Calu3 (cell line): ENCODE results near the gene MYO1B. TPM values are rescaled to one million over a fixed set of nuclear protein-coding genes. Genes with fewer than 3 reads are reported as not detected.

Source experiments
- BruUV-seq: library from RNA; stranded (reverse); fragments of 400-500 nt; replicated peaks from 2 replicates; lab custom pipeline; 2021; lab: Mats Ljungman, UMichigan
- CTCF ChIA-PET: fragments of 300-600 bp; sonication (Branson Sonifier 250); formaldehyde crosslinking; loops from one replicate; lab custom pipeline; 2022; ENCODE audit warnings: antibody characterized with exemption; lab: Charles Lee
- DNase-seq: peaks from one replicate; pipeline ENCODE4 v3.0.0; 2022
- H3K27ac Mint-ChIP-seq: one replicate; pipeline ENCODE4 v1.8.0; 2022; ENCODE audit warnings: mixed read lengths; ENCODE audit not compliant: unreplicated experiment
- H3K27me3 Mint-ChIP-seq: one replicate; pipeline ENCODE4 v1.8.0; 2022; ENCODE audit warnings: mixed read lengths; ENCODE audit not compliant: unreplicated experiment
- H3K36me3 Mint-ChIP-seq: one replicate; pipeline ENCODE4 v1.8.0; 2022; ENCODE audit warnings: mild to moderate bottlenecking, moderate library complexity, mixed read lengths; ENCODE audit not compliant: insufficient read depth, unreplicated experiment
- H3K4me1 Mint-ChIP-seq: one replicate; pipeline ENCODE4 v1.8.0; 2022; ENCODE audit warnings: mild to moderate bottlenecking, low read depth, mixed read lengths; ENCODE audit not compliant: unreplicated experiment
- H3K4me3 Mint-ChIP-seq: one replicate; pipeline ENCODE4 v1.8.0; 2022; ENCODE audit warnings: mild to moderate bottlenecking, low read depth, moderate library complexity, mixed read lengths; ENCODE audit not compliant: unreplicated experiment
- H3K9me3 Mint-ChIP-seq: one replicate; pipeline ENCODE4 v1.8.0; 2022; ENCODE audit warnings: low read depth, mixed read lengths; ENCODE audit not compliant: unreplicated experiment
- CTCF ChIP-seq: fragments of 200-600 bp; IDR thresholded peaks from one replicate; pipeline ENCODE4 v1.8.0; 2022; ENCODE audit warnings: antibody characterized with exemption; ENCODE audit not compliant: unreplicated experiment
- intact Hi-C: fragments of 100-400 bp; cut with micrococcal nuclease; formaldehyde crosslinking; loops from one replicate; pipeline ENCODE4 v1.10.0; 2022; ENCODE audit not compliant: unreplicated experiment
- total RNA-seq: library from RNA; stranded (reverse); gene quantifications from 2 replicates; pipeline ENCODE4 v1.2.3, GENCODE V29; 2022

The MYO1B gene
- total RNA-seq, 1 experiment from 2014 or later, result 64.5 TPM

DNA sequence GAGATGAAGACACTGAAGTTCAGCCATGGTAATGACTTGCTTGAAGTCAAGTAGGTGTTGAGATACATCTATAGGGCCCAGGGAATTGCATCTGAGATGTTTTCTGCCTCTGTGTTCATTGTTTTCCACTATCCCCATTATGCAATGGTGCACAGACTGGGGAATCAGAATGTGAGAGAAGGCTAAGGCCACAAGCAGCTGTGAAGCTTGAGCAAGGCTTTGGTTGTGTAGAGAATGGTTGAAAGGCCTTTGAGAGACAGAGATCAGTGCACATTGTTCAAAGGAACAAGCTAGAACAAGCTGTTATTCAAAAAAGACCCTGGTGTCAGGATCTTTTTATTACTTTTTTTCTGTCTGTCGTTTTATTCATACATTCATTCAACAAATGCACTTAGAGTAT, 82.3 kb downstream of the MYO1B start:
- DNase-seq, result no peak
- H3K27me3 Mint-ChIP-seq, result no peaks in the 10 kb centered on the region
- H3K4me3 Mint-ChIP-seq, result no peak overlapping the region
- no peak for TF ChIP-seq CTCF
- intact Hi-C loops, result no loop called here
- peaks cover 4% of the 10 kb centered on the region for H3K36me3 Mint-ChIP-seq
- no peak overlapping the region for H3K27ac Mint-ChIP-seq
- CTCF ChIA-PET, result no interaction called here
- no TSS peak for BruUV-seq
- peaks cover 3% of the 10 kb centered on the region for H3K9me3 Mint-ChIP-seq
- peaks cover 7% of the 10 kb centered on the region for H3K4me1 Mint-ChIP-seq

GRCh38 chr2:191328150-191328809, 83.1 kb downstream of the MYO1B start:
- H3K4me3 Mint-ChIP-seq, result no peak overlapping the region
- intact Hi-C loops, result no loop called here
- H3K36me3 Mint-ChIP-seq, result peaks cover 4% of the 10 kb centered on the region
- no peak for TF ChIP-seq CTCF
- H3K4me1 Mint-ChIP-seq, result no peaks in the 10 kb centered on the region
- no peak for DNase-seq
- CTCF ChIA-PET, result interaction anchor here (1.3 kb wide), 1 partner anchor 17 kb away, joined by 3 read pairs; no protein-coding TSS in a partner anchor
- BruUV-seq, result no TSS peak
- no peaks in the 10 kb centered on the region for H3K27me3 Mint-ChIP-seq
- H3K27ac Mint-ChIP-seq, result no peak overlapping the region
- H3K9me3 Mint-ChIP-seq, result peaks cover 3% of the 10 kb centered on the region

DNA sequence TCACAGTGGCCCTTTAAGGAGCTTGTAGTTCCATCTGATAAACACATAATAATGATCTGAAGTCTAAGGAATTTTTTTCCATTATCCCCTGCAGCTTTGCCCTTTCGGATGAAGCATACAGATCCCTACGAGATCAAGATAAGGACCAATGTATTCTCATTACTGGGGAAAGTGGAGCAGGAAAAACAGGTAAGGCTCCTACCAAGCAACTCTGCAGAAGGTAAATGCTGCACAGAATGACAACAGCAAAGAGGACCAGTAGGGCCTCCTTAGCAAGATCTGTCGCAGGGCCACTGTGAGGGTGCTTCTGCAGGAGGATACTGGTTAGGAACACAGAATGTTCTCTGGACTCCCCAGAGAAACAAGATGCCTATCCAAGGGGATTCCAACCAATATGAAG, 84.6 kb downstream of the MYO1B start:
- no TSS peak for BruUV-seq
- Mint-ChIP-seq H3K4me1 (no peaks in the 10 kb centered on the region), H3K4me3 (no peak overlapping the region), H3K27me3 (no peaks in the 10 kb centered on the region), H3K9me3 (no peaks in the 10 kb centered on the region), H3K36me3 (peaks cover 4% of the 10 kb centered on the region), H3K27ac (no peak overlapping the region)
- no peak for DNase-seq
- CTCF ChIA-PET, result interaction anchor here (0.5 kb wide), 1 partner anchor 42 kb away, joined by 3 read pairs; no protein-coding TSS in a partner anchor
- TF ChIP-seq CTCF, result no peak
- intact Hi-C loops, result no loop called here

- no peak overlapping the region for H3K4me3 Mint-ChIP-seq
- DNase-seq, result no peak
- BruUV-seq, result no TSS peak
- no peaks in the 10 kb centered on the region for H3K27me3 Mint-ChIP-seq
- TF ChIP-seq CTCF, result no peak
- peaks cover 4% of the 10 kb centered on the region for H3K36me3 Mint-ChIP-seq
- no peaks in the 10 kb centered on the region for H3K9me3 Mint-ChIP-seq
- CTCF ChIA-PET, result no interaction called here
- H3K27ac Mint-ChIP-seq, result no peak overlapping the region
- H3K4me1 Mint-ChIP-seq, result no peaks in the 10 kb centered on the region
- intact Hi-C loops, result no loop called here
Observed at GRCh38 chr2:191333911-191334357, 88.7 kb downstream of the MYO1B start.
